DOHH2 (cell line): ENCODE results near the gene ITGA3.

ENCODE experiments used
- H3F3A ChIP-seq: fragments of 200-600 bp; sonication (generic), shearing (Covaris generic); 2 replicates; pipeline ENCODE4 v1.6.0; 2016; ENCODE audit warnings: antibody characterized with exemption, mild to moderate bottlenecking; ENCODE audit not compliant: control insufficient read depth, insufficient read depth
- H3K27ac ChIP-seq: fragments of 200-600 bp; sonication (generic); 2 replicates; pipeline ENCODE4 v1.5.1; 2014; ENCODE audit warnings: low read depth, mild to moderate bottlenecking, low read length, moderate library complexity
- H3K27me3 ChIP-seq: fragments of 200-600 bp; sonication (generic); 2 replicates; pipeline ENCODE4 v1.6.1; 2014; ENCODE audit warnings: mild to moderate bottlenecking, low read length, mixed read lengths; ENCODE audit not compliant: control insufficient read depth
- H3K36me3 ChIP-seq: fragments of 200-600 bp; sonication (generic); 2 replicates; pipeline ENCODE4 v1.6.1; 2014; ENCODE audit warnings: mild to moderate bottlenecking, low read length, moderate library complexity, mixed read lengths; ENCODE audit not compliant: control insufficient read depth
- H3K4me1 ChIP-seq: fragments of 200-600 bp; sonication (generic); 2 replicates; pipeline ENCODE4 v1.6.1; 2014; ENCODE audit warnings: mild to moderate bottlenecking, low read length, mixed read lengths; ENCODE audit not compliant: control insufficient read depth
- H3K4me2 ChIP-seq: fragments of 200-600 bp; sonication (generic); 2 replicates; pipeline ENCODE4 v1.6.0; 2014; ENCODE audit warnings: mild to moderate bottlenecking, low read length, moderate library complexity
- H3K4me3 ChIP-seq: fragments of 200-600 bp; sonication (generic); 2 replicates; pipeline ENCODE4 v1.5.1; 2014; ENCODE audit warnings: mild to moderate bottlenecking, low read length, mixed read lengths
- H3K79me2 ChIP-seq: fragments of 200-600 bp; sonication (generic); 2 replicates; pipeline ENCODE4 v1.6.1; 2014; ENCODE audit warnings: mild to moderate bottlenecking, low read length, mixed read lengths; ENCODE audit not compliant: control insufficient read depth
- H3K9me2 ChIP-seq: fragments of 200-600 bp; sonication (generic); replicated peaks from 2 replicates; pipeline ENCODE4 v1.6.1; 2014; ENCODE audit warnings: mild to moderate bottlenecking, low read length, mixed read lengths; ENCODE audit not compliant: control insufficient read depth
- H3K9me3 ChIP-seq: fragments of 200-600 bp; sonication (generic); 2 replicates; pipeline ENCODE4 v1.6.1; 2014; ENCODE audit warnings: antibody characterized with exemption, low read length, mixed read lengths; ENCODE audit not compliant: control insufficient read depth, insufficient read depth
- H4K20me1 ChIP-seq: fragments of 200-600 bp; sonication (generic); 2 replicates; pipeline ENCODE4 v1.6.0; 2014; ENCODE audit warnings: low read depth, mild to moderate bottlenecking, antibody characterized with exemption, low read length, moderate library complexity; ENCODE audit not compliant: control insufficient read depth, insufficient read depth
- CTCF ChIP-seq: fragments of 200-600 bp; sonication (generic); IDR thresholded peaks from one replicate; pipeline ENCODE4 v1.5.1; 2014; ENCODE audit warnings: antibody characterized with exemption, mild to moderate bottlenecking, low read depth, low read length; ENCODE audit not compliant: poor library complexity, severe bottlenecking
- EZH2phosphoT487 ChIP-seq: fragments of 200-600 bp; sonication (generic); IDR thresholded peaks from 2 replicates; pipeline ENCODE4 v1.6.1; 2017; ENCODE audit warnings: borderline replicate concordance, mild to moderate bottlenecking, antibody characterized with exemption, low read length, moderate library complexity, mixed read lengths

Gene ITGA3

GRCh38 chr17:50065056-50065455 is 9.1 kb downstream of the ITGA3 start:
- Histone ChIP-seq H3K9me3 (no peaks in the 10 kb centered on the region), H3K4me2 (no peak overlapping the region), H3K27me3 (no peaks in the 10 kb centered on the region), H3F3A (no peaks in the 10 kb centered on the region), H4K20me1 (no peaks in the 10 kb centered on the region; the same call in 1 of the 2 replicates), H3K79me2 (no peaks in the 10 kb centered on the region), H3K36me3 (no peaks in the 10 kb centered on the region), H3K4me3 (no peak overlapping the region), H3K9me2 (no peaks in the 10 kb centered on the region), H3K27ac (no peak overlapping the region), H3K4me1 (peaks cover 10% of the 10 kb centered on the region)
- no peak for TF ChIP-seq CTCF
- TF ChIP-seq EZH2phosphoT487, result no peak

DNA sequence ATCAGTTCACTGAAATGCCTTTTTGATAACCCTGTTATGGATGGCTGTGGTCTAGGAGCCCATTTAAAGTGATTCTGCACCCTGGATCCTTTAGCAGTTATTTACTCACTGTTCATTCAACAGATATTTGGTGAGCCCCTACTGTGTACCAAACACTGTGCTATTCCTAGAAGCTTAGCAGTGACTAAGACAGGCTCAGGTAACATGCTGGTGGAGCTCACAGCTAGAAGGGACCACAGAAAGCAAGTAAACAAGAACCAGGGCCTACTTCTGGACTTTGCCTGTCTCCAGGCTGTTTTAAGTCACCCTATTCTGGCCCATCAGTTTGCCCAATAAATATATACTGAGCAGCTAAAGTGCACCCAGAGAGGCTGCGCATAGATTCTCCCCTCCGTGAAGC is 11.1 kb downstream of the ITGA3 start:
- H4K20me1 ChIP-seq, result no peaks in the 10 kb centered on the region; the same call in 1 of the 2 replicates
- H3K27ac ChIP-seq, result no peak overlapping the region
- no peaks in the 10 kb centered on the region for H3K9me3 ChIP-seq
- H3K9me2 ChIP-seq, result no peaks in the 10 kb centered on the region
- no peaks in the 10 kb centered on the region for H3K79me2 ChIP-seq
- H3K4me1 ChIP-seq, result peaks cover 7% of the 10 kb centered on the region
- no peak overlapping the region for H3K4me3 ChIP-seq
- H3F3A ChIP-seq, result no peaks in the 10 kb centered on the region
- no peaks in the 10 kb centered on the region for H3K27me3 ChIP-seq
- no peak for TF ChIP-seq CTCF
- TF ChIP-seq EZH2phosphoT487, result no peak
- H3K36me3 ChIP-seq, result no peaks in the 10 kb centered on the region
- no peak overlapping the region for H3K4me2 ChIP-seq

DNA sequence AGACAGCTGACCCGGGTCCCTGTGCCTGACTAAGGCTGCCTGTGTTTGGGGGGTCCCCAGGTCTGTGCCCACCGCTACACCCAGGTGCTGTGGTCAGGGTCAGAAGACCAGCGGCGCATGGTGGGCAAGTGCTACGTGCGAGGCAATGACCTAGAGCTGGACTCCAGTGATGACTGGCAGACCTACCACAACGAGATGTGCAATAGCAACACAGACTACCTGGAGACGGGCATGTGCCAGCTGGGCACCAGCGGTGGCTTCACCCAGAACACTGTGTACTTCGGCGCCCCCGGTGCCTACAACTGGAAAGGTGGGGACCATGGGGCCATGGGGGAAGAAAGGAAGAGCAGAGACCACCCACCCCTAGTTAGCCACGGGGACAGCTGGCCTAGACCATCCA is 12.1 kb downstream of the ITGA3 start:
- Histone ChIP-seq H4K20me1 (no peaks in the 10 kb centered on the region; the same call in 1 of the 2 replicates), H3F3A (no peaks in the 10 kb centered on the region), H3K79me2 (no peaks in the 10 kb centered on the region), H3K27ac (no peak overlapping the region), H3K36me3 (no peaks in the 10 kb centered on the region), H3K4me1 (peaks cover 17% of the 10 kb centered on the region), H3K27me3 (no peaks in the 10 kb centered on the region), H3K4me2 (no peak overlapping the region), H3K4me3 (no peak overlapping the region), H3K9me2 (no peaks in the 10 kb centered on the region), H3K9me3 (no peaks in the 10 kb centered on the region)
- TF ChIP-seq CTCF (no peak), EZH2phosphoT487 (no peak)
